LNCaP clone FGC (cell line): ENCODE measurements around the gene TOX3.

Source experiments
- DNase-seq: peaks from one replicate; pipeline ENCODE4 v3.0.0-alpha.2; 2011; ENCODE audit warnings: low read depth
- H3K4me3 ChIP-seq: 2 replicates; pipeline ENCODE4 v1.5.1; 2011; ENCODE audit warnings: mild to moderate bottlenecking, low read depth, low read length, control low read depth
- TF ChIP-seq, protein P1 (sequence below): IDR thresholded peaks from 2 replicates; pipeline ENCODE4 v1.5.1; 2012; ENCODE audit warnings: mild to moderate bottlenecking; ENCODE audit not compliant: control insufficient read depth, insufficient read depth; ENCODE audit errors: extremely low read depth

The TOX3 gene

DNA sequence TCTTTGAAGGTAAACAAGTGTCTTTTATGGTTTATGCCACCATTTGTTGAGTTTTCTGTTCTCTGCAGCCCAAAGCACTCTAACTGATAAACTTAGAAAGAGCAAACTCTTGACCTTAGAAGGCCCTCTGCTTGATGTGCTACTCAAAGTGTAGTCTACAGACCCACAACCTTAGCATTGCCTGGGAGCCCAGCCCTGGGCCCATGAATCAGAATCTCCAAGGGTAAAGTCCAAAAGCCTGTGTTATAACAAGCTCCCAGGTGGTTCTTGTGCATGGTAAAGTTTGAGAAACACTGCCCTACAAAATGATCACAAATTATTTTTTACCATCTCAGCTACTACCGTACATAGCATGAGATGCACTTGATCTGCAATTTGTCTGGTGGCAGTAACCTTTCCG lies 6.0 kb downstream of the TOX3 start:
- no peak overlapping the region for H3K4me3 ChIP-seq
- TF ChIP-seq, protein P1, sequence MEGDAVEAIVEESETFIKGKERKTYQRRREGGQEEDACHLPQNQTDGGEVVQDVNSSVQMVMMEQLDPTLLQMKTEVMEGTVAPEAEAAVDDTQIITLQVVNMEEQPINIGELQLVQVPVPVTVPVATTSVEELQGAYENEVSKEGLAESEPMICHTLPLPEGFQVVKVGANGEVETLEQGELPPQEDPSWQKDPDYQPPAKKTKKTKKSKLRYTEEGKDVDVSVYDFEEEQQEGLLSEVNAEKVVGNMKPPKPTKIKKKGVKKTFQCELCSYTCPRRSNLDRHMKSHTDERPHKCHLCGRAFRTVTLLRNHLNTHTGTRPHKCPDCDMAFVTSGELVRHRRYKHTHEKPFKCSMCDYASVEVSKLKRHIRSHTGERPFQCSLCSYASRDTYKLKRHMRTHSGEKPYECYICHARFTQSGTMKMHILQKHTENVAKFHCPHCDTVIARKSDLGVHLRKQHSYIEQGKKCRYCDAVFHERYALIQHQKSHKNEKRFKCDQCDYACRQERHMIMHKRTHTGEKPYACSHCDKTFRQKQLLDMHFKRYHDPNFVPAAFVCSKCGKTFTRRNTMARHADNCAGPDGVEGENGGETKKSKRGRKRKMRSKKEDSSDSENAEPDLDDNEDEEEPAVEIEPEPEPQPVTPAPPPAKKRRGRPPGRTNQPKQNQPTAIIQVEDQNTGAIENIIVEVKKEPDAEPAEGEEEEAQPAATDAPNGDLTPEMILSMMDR, result no peak
- DNase-seq, result no peak

DNA sequence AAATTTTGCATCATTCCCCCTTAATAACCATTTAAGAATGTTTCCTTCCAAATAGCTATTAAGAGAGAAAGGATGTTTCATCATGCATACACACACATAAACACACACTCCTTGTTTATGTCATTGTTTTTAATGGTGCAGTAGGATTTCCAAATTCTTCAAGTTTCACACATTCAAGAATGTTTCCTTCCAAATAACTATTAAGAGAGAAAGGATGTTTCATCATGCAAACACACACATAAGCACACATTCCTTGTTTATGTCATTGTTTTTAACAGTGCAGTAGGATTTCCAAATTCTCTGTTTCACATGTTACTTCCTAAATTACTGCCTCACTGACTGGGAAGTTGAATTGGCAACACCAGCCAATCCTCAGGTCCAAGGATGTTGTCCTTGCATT lies 7.8 kb downstream of the TOX3 start:
- no peak for DNase-seq
- no peak overlapping the region for H3K4me3 ChIP-seq
- TF ChIP-seq, protein P1, result no peak

DNA sequence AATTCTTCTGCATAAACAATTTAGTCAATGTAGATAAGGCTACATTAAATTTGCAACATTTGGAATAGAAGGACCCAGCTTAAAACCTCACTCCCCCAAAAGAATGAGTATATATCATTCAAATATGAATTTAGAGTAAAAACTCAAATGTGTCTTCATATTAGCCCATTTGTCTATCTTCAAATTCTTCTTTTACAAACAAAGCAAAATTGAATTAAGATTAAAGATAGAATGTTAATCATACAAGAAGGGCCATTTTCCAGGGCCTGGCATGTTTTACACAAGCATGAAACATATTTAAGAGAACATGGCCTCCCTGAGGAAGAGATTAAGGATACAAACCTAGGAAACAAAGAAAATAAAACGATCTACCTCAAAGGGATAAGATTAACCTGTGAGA lies 8.4 kb downstream of the TOX3 start:
- H3K4me3 ChIP-seq, result no peak overlapping the region
- no peak for DNase-seq
- TF ChIP-seq, protein P1, result no peak

- no peak overlapping the region for H3K4me3 ChIP-seq
- DNase-seq, result no peak
- TF ChIP-seq, protein P1, result no peak
These were observed 9.4 kb downstream of the TOX3 start for GRCh38 chr16:52537516-52537915.

- TF ChIP-seq, protein P1, result no peak
- DNase-seq, result no peak
- no peak overlapping the region for H3K4me3 ChIP-seq
These were observed 11.9 kb downstream of the TOX3 start for GRCh38 chr16:52535076-52535475.

GRCh38 chr16:52533296-52533695 lies 13.6 kb downstream of the TOX3 start:
- H3K4me3 ChIP-seq, result no peak overlapping the region
- TF ChIP-seq, protein P1, result no peak
- no peak for DNase-seq

DNA sequence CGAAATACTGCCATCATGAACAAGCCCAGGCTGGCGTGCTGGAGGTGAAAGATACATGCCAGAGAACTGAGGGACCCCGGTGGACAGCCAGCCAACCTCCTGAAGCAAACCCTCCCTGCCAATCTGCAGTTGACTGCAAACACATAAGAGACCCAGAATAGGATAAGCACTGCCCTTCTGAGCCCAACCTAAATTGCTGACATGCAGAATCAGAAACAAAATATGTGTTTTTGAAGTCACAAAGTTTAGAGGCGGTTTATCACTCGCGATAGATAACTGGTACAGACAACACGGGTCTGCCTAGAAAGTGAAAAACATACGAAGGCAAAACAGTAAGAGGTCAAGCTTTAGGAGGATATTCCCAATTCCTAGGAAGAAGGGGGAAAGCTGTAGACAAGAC lies 14.6 kb downstream of the TOX3 start:
- no peak for DNase-seq
- H3K4me3 ChIP-seq, result no peak overlapping the region
- TF ChIP-seq, protein P1, result no peak
